ENCODE results near the gene MCRIP2. TPM values are rescaled to one million over a fixed set of nuclear protein-coding genes. Genes with fewer than 3 reads are reported as not detected.

MCRIP2 gene
- total and polyA plus RNA-seq, 11 donors = 52.3 to 321 (median 97.0) TPM

GRCh38 chr16:603933-604332 is 37.7 kb upstream of the MCRIP2 start:
- peaks cover 0 to 9% (median 4%) of the 10 kb centered on the region in 9 donors for H3K36me3 ChIP-seq

GRCh38 chr16:606656-607307 is 34.8 kb upstream of the MCRIP2 start:
- DNase-seq = no peak
- intact Hi-C loops (cut with DNase I) = no loop called here
- no peak overlapping the region for H3K4me3 ChIP-seq
- no peak for TF ChIP-seq CTCF (IDR thresholded peaks at IDR 0.05)
- TF ChIP-seq POLR2A (IDR thresholded peaks at IDR 0.05) = no peak
- no peaks in the 10 kb centered on the region for H3K36me3 ChIP-seq
- peaks cover 0 to 7% (median 0%) of the 10 kb centered on the region in 12 donors for H3K9me3 ChIP-seq
- H3K27me3 ChIP-seq = no peaks in the 10 kb centered on the region
- no peak overlapping the region for H3K27ac ChIP-seq
- 93 to 97% (median 94%) methylated on average over 16 to 22 of the region's 22 CpGs for WGBS, 4 donors
- ATAC-seq = no peak
- peaks cover 0 to 19% (median 0%) of the 10 kb centered on the region in 12 donors for H3K4me1 ChIP-seq

More at GRCh38 chr16:603933-604332, 37.7 kb upstream of the MCRIP2 start:
- no peak for ATAC-seq
- H3K4me1 ChIP-seq = peaks cover 0 to 5% (median 0%) of the 10 kb centered on the region in 12 donors
- intact Hi-C loops (cut with DNase I) = no loop called here
- no peak overlapping the region for H3K27ac ChIP-seq
- peaks cover 0 to 7% (median 0%) of the 10 kb centered on the region in 12 donors for H3K9me3 ChIP-seq
- no peak overlapping the region for H3K4me3 ChIP-seq
- no peak for TF ChIP-seq POLR2A (IDR thresholded peaks at IDR 0.05)
- no peak for TF ChIP-seq CTCF (IDR thresholded peaks at IDR 0.05)
- no peaks in the 10 kb centered on the region for H3K27me3 ChIP-seq
- DNase-seq = no peak
- WGBS, 4 donors = 85 to 91% (median 87%) methylated on average over 5 of the region's 5 CpGs

- no peak for ATAC-seq
Measured at GRCh38 chr16:608019-608418, 33.6 kb upstream of the MCRIP2 start.

More at GRCh38 chr16:608019-608418, 33.6 kb upstream of the MCRIP2 start:
- Histone ChIP-seq H3K4me1 (peaks cover 0 to 19% (median 0%) of the 10 kb centered on the region in 12 donors), H3K27ac (no peak overlapping the region), H3K36me3 (no peaks in the 10 kb centered on the region), H3K4me3 (no peak overlapping the region), H3K27me3 (no peaks in the 10 kb centered on the region), H3K9me3 (peaks cover 0 to 7% (median 0%) of the 10 kb centered on the region in 12 donors)
- TF ChIP-seq POLR2A (IDR thresholded peaks at IDR 0.05) = no peak
- no peak for TF ChIP-seq CTCF (IDR thresholded peaks at IDR 0.05)
- 89 to 93% (median 90%) methylated on average over 10 of the region's 10 CpGs for WGBS, 4 donors
- DNase-seq = no peak
- intact Hi-C loops (cut with DNase I) = no loop called here
